HepG2 (cell line): Measurements from ENCODE around the gene ZDHHC7. TPM values are rescaled to one million over a fixed set of nuclear protein-coding genes. Genes with fewer than 3 reads are reported as not detected.

ENCODE experiments used
- CHCHD3 ChIP-seq: sonication (generic); formaldehyde crosslinking; IDR thresholded peaks from 2 replicates; pipeline ENCODE4 v1.8.0; 2022; ENCODE audit warnings: mild to moderate bottlenecking, missing genetic modification reagents, moderate library complexity
- ERF ChIP-seq: IDR thresholded peaks from 2 replicates; pipeline ENCODE4 v1.6.1; 2018; ENCODE audit warnings: missing biosample characterization, missing genetic modification reagents
- HDAC1 ChIP-seq: sonication (generic); formaldehyde crosslinking; IDR thresholded peaks from 2 replicates; pipeline ENCODE4 v1.5.1; 2020; ENCODE audit warnings: mild to moderate bottlenecking, missing genetic modification reagents
- MAX ChIP-seq: IDR thresholded peaks from 2 replicates; pipeline ENCODE4 v1.6.1; 2012; ENCODE audit warnings: inconsistent platforms
- MLLT10 ChIP-seq: sonication (generic); formaldehyde crosslinking; IDR thresholded peaks from 2 replicates; pipeline ENCODE4 v1.4.0; 2020; ENCODE audit warnings: missing genetic modification reagents
- NFYC ChIP-seq: IDR thresholded peaks from 2 replicates; pipeline ENCODE4 v1.6.1; 2016; ENCODE audit warnings: missing genetic modification reagents, missing compliant biosample characterization
- NR2F6 ChIP-seq, 2 experiments: IDR thresholded peaks; 2 replicates each; pipeline ENCODE4 v1.6.1; 2016; ENCODE audit warnings: antibody characterized with exemption in 1 of 2, mild to moderate bottlenecking in 1 of 2
- POLR2AphosphoS5 ChIP-seq: IDR thresholded peaks from 2 replicates; pipeline ENCODE4 v1.6.1; 2012; ENCODE audit warnings: low read depth, low read length
- SP1 ChIP-seq, 2 experiments: fragments of 450-650 bp in 1 of 2; sonication (generic) in 1 of 2; formaldehyde crosslinking in 1 of 2; IDR thresholded peaks; 2 replicates each; pipeline versions ENCODE4 v1.4.0 to v1.6.1; 2016 to 2020; ENCODE audit warnings: missing genetic modification reagents in 1 of 2
- TAF1 ChIP-seq: sonication (generic); formaldehyde crosslinking; IDR thresholded peaks from 2 replicates; pipeline ENCODE4 v1.4.0; 2020; ENCODE audit warnings: missing genetic modification reagents
- ZBTB38 ChIP-seq: sonication (generic); formaldehyde crosslinking; IDR thresholded peaks from 2 replicates; pipeline ENCODE4 v1.5.1; 2020; ENCODE audit warnings: mild to moderate bottlenecking, missing genetic modification reagents
- ZKSCAN8 ChIP-seq: IDR thresholded peaks from 2 replicates; pipeline ENCODE4 v1.6.1; 2016; ENCODE audit warnings: borderline replicate concordance, missing genetic modification reagents, missing compliant biosample characterization
- ZNF335 ChIP-seq: sonication (generic); formaldehyde crosslinking; IDR thresholded peaks from 2 replicates; pipeline ENCODE4 v1.4.0; 2020; ENCODE audit warnings: missing genetic modification reagents
- ZNF337 ChIP-seq: sonication (generic); formaldehyde crosslinking; IDR thresholded peaks from 2 replicates; pipeline ENCODE4 v1.5.1; 2020; ENCODE audit warnings: missing genetic modification reagents, low read depth, mild to moderate bottlenecking, borderline replicate concordance
- ZNF407 ChIP-seq: sonication (generic); formaldehyde crosslinking; IDR thresholded peaks from one replicate; pipeline ENCODE4 v1.5.1; 2020; ENCODE audit warnings: mild to moderate bottlenecking, missing genetic modification reagents; ENCODE audit errors: not compliant biosample characterization
- ZNF512B ChIP-seq: sonication (generic); formaldehyde crosslinking; IDR thresholded peaks from 2 replicates; pipeline ENCODE4 v1.5.1; 2020; ENCODE audit warnings: missing genetic modification reagents, mild to moderate bottlenecking, borderline replicate concordance
- ZNF772 ChIP-seq: sonication (generic); formaldehyde crosslinking; IDR thresholded peaks from 2 replicates; pipeline ENCODE4 v1.5.0; 2020; ENCODE audit warnings: mild to moderate bottlenecking, missing genetic modification reagents
- ZNF788 ChIP-seq: sonication (generic); formaldehyde crosslinking; IDR thresholded peaks from 2 replicates; pipeline ENCODE4 v1.5.0; 2020; ENCODE audit warnings: mild to moderate bottlenecking, missing genetic modification reagents, borderline replicate concordance
- ZSCAN25 ChIP-seq: sonication (generic); formaldehyde crosslinking; IDR thresholded peaks from 2 replicates; pipeline ENCODE4 v1.8.0; 2022; ENCODE audit warnings: mild to moderate bottlenecking, missing genetic modification reagents
- polyA plus RNA-seq, 8 experiments: library from polyadenylated mRNA; depleted of rRNA in 3 of 8; stranded (reverse) in 7 of 8; unstranded in 1 of 8; fragments of >200 nt; fragmentation: Illumina TruSeq in 4 of 8; extraction: Trizol in 4 of 8; gene quantifications; 2 replicates each; pipeline versions ENCODE4 v1.2.1 to v1.2.3, GENCODE V29; 2011 to 2016; ENCODE audit warnings: low read depth in 4 of 8, missing spikeins in 1 of 8, mixed read lengths in 1 of 8; ENCODE audit not compliant: insufficient read depth in 1 of 8
- total RNA-seq, 5 experiments: library from RNA; depleted of rRNA; stranded (reverse); fragments of >200 nt; fragmentation: Illumina TruSeq; extraction: Trizol; gene quantifications; 2 replicates each; pipeline ENCODE4 v1.2.3, GENCODE V29; 2016; ENCODE audit warnings: low read depth in 1 of 5

ZDHHC7 gene
- total and polyA plus RNA-seq, 2 of the 13 experiments (the other 11 are each of a cell fraction or from before 2014, with no cell fraction given): 46.8 to 67.6 TPM

- TF ChIP-seq ZKSCAN8 (CRISPR knock-in tag) (peak; percentile 61; the same call in 1 of the 2 replicates), POLR2AphosphoS5 (peak; percentile 73), MLLT10 (CRISPR knock-in tag) (no peak), ZNF407 (CRISPR knock-in tag) (peak; percentile 11), ZSCAN25 (peak; percentile 70; the same call in 1 of the 2 replicates), TAF1 (CRISPR knock-in tag) (peak; percentile 27; the same call in 1 of the 2 replicates), ERF (CRISPR knock-in tag) (peak; percentile 80), SP1 (IDR thresholded peaks at IDR 0.05) (no peak), SP1 (CRISPR knock-in tag; IDR thresholded peaks at IDR 0.05) (peak; percentile 95), NFYC (CRISPR knock-in tag) (0 out of 2 replicates have a peak, but pooled peaks have one; percentile 10), CHCHD3 (CRISPR knock-in tag) (no peak), ZNF512B (peak; percentile 69; the same call in 1 of the 2 replicates), ZNF788 (peak; percentile 61; the same call in 1 of the 2 replicates), ZBTB38 (CRISPR knock-in tag) (peak; percentile 65; the same call in 1 of the 2 replicates), ZNF335 (CRISPR knock-in tag) (peak; percentile 67; the same call in 1 of the 2 replicates), ZNF772 (peak; percentile 65; the same call in 1 of the 2 replicates), ZNF337 (no peak), MAX (peak; percentile 82), NR2F6 (IDR thresholded peaks at IDR 0.05) (no peak), NR2F6 (CRISPR knock-in tag; IDR thresholded peaks at IDR 0.05) (peak; percentile 47; the same call in 1 of the 2 replicates), HDAC1 (CRISPR knock-in tag) (peak; percentile 53; the same call in 1 of the 2 replicates)
These were observed 16.1 kb upstream of the ZDHHC7 start, which contains the start of gene KIAA0513 (continued) for GRCh38 chr16:85027349-85027957.
